ENCODE measurements around the gene OTOGL. TPM values are rescaled to one million over a fixed set of nuclear protein-coding genes. Genes with fewer than 3 reads are reported as not detected.
A peak's percentile ranks its signal among the peaks of the same experiment; 100 is the strongest.

Gene OTOGL
- polyA plus RNA-seq, 1 donor from 2014 or later: 0.33 TPM

DNA sequence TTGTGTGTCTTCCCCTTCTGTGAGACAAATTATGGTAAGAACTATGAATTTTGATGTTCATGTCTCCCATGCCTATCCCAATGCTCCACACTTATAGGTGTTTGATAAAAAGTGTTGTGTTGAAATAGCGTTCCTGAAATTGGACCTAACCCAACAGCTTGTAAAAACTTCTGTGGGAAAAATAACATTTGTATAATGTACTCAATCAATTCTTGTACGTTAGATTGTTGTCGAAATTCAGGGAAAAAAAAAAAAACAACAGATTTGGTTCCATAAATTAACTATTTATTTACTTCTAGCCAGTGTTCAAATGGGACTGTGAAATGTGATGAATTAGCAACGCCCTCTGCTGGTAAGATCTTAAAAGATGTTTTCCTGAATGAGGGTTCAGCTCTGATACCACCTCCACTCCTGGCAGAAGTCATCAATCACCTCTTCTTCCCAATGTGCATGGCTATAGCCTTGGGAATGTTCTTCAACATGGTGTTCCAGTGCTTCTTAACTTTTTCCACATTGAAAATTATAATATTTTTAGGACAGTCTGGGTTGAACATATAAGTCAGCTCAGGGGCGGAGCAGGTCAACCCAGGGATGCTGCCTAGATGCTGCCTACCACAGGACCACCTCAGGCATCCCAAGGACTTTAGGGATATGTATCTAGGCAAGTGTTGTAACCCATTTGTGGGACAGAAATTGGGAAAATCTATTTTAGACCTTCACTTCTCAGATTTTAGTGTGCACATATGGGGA, 170.6 kb downstream of the OTOGL start:
- Histone ChIP-seq H3K27ac (ENCODE audit: low read length) (no peak overlapping the region), H3K9ac (ENCODE audit: low read length) (no peak overlapping the region), H3K36me3 (ENCODE audit: insufficient read depth, low read length) (no peaks in the 10 kb centered on the region), H3K79me2 (replicated peaks; ENCODE audit: insufficient read depth, low read length) (no peaks in the 10 kb centered on the region), H4K20me1 (ENCODE audit: insufficient read depth) (no peaks in the 10 kb centered on the region), H3K27me3 (ENCODE audit: insufficient read depth, low read depth, low read length) (no peaks in the 10 kb centered on the region), H3K9me3 (ENCODE audit: low read length) (no peaks in the 10 kb centered on the region), H3K4me2 (ENCODE audit: low read length) (no peak overlapping the region), H3K9me2 (ENCODE audit: insufficient read depth, low read length) (no peaks in the 10 kb centered on the region), H3K4me3 (ENCODE audit: low read length) (no peak overlapping the region), H3F3A (ENCODE audit: insufficient read depth, low read length, poor library complexity, severe bottlenecking) (no peaks in the 10 kb centered on the region), H2AFZ (ENCODE audit: low read depth, low read length) (no peak overlapping the region)
- TF ChIP-seq TAF1 (IDR thresholded peaks at IDR 0.05; ENCODE audit: low read depth): no peak
- no peak for TF ChIP-seq EZH2 (IDR thresholded peaks at IDR 0.05; ENCODE audit: borderline replicate concordance, insufficient read depth, low read length, poor library complexity, severe bottlenecking)
- TF ChIP-seq, protein P1, sequence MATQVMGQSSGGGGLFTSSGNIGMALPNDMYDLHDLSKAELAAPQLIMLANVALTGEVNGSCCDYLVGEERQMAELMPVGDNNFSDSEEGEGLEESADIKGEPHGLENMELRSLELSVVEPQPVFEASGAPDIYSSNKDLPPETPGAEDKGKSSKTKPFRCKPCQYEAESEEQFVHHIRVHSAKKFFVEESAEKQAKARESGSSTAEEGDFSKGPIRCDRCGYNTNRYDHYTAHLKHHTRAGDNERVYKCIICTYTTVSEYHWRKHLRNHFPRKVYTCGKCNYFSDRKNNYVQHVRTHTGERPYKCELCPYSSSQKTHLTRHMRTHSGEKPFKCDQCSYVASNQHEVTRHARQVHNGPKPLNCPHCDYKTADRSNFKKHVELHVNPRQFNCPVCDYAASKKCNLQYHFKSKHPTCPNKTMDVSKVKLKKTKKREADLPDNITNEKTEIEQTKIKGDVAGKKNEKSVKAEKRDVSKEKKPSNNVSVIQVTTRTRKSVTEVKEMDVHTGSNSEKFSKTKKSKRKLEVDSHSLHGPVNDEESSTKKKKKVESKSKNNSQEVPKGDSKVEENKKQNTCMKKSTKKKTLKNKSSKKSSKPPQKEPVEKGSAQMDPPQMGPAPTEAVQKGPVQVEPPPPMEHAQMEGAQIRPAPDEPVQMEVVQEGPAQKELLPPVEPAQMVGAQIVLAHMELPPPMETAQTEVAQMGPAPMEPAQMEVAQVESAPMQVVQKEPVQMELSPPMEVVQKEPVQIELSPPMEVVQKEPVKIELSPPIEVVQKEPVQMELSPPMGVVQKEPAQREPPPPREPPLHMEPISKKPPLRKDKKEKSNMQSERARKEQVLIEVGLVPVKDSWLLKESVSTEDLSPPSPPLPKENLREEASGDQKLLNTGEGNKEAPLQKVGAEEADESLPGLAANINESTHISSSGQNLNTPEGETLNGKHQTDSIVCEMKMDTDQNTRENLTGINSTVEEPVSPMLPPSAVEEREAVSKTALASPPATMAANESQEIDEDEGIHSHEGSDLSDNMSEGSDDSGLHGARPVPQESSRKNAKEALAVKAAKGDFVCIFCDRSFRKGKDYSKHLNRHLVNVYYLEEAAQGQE (IDR thresholded peaks at IDR 0.05; ENCODE audit: borderline replicate concordance): no peak
- TF ChIP-seq POLR2AphosphoS5 (IDR thresholded peaks at IDR 0.05): no peak
- TF ChIP-seq, protein P2, sequence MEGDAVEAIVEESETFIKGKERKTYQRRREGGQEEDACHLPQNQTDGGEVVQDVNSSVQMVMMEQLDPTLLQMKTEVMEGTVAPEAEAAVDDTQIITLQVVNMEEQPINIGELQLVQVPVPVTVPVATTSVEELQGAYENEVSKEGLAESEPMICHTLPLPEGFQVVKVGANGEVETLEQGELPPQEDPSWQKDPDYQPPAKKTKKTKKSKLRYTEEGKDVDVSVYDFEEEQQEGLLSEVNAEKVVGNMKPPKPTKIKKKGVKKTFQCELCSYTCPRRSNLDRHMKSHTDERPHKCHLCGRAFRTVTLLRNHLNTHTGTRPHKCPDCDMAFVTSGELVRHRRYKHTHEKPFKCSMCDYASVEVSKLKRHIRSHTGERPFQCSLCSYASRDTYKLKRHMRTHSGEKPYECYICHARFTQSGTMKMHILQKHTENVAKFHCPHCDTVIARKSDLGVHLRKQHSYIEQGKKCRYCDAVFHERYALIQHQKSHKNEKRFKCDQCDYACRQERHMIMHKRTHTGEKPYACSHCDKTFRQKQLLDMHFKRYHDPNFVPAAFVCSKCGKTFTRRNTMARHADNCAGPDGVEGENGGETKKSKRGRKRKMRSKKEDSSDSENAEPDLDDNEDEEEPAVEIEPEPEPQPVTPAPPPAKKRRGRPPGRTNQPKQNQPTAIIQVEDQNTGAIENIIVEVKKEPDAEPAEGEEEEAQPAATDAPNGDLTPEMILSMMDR (IDR thresholded peaks at IDR 0.05; ENCODE audit: poor library complexity, severe bottlenecking): peak; percentile 74
- TF ChIP-seq SMC3 (conservative IDR thresholded peaks at IDR 0.05; ENCODE audit: poor library complexity): peak; percentile 73
- TF ChIP-seq EP300 (conservative IDR thresholded peaks at IDR 0.05; ENCODE audit: poor library complexity, severe bottlenecking): no peak
- peak; percentile 73 for TF ChIP-seq RAD21 (conservative IDR thresholded peaks at IDR 0.05)
- TF ChIP-seq MXI1 (conservative IDR thresholded peaks at IDR 0.05; ENCODE audit: poor library complexity, severe bottlenecking): no peak

DNA sequence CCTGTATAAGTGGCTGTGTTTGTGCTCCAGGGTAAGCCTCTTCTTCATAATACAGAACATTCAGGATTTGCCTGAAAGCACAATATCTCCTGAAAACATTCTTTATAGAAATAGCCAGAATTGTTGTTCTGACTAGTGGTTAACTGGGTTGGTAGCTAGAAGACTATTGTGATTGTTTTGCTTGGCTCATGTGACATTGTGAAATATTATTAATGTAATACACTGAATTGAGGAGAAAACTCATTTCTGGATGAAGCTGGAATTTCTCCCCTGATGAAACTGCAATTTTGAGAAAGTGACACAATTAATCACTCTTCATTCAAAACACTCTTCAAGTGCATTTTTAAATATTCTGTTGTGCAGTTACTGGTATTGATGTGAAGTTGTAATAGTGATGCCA, 172.4 kb downstream of the OTOGL start:
- no peaks in the 10 kb centered on the region for H3F3A ChIP-seq (ENCODE audit: insufficient read depth, low read length, poor library complexity, severe bottlenecking)
- no peak for TF ChIP-seq EZH2 (IDR thresholded peaks at IDR 0.05; ENCODE audit: borderline replicate concordance, insufficient read depth, low read length, poor library complexity, severe bottlenecking)
- no peak for TF ChIP-seq SMC3 (conservative IDR thresholded peaks at IDR 0.05; ENCODE audit: poor library complexity)
- no peak for TF ChIP-seq EP300 (conservative IDR thresholded peaks at IDR 0.05; ENCODE audit: poor library complexity, severe bottlenecking)
- TF ChIP-seq, protein P1 (IDR thresholded peaks at IDR 0.05; ENCODE audit: borderline replicate concordance): no peak
- TF ChIP-seq, protein P2 (IDR thresholded peaks at IDR 0.05; ENCODE audit: poor library complexity, severe bottlenecking): no peak
- no peak for TF ChIP-seq RAD21 (conservative IDR thresholded peaks at IDR 0.05)
- H3K36me3 ChIP-seq (ENCODE audit: insufficient read depth, low read length): no peaks in the 10 kb centered on the region
- H3K9ac ChIP-seq (ENCODE audit: low read length): no peak overlapping the region
- H3K4me3 ChIP-seq (ENCODE audit: low read length): no peak overlapping the region
- no peaks in the 10 kb centered on the region for H4K20me1 ChIP-seq (ENCODE audit: insufficient read depth)
- H3K4me2 ChIP-seq (ENCODE audit: low read length): no peak overlapping the region
- no peaks in the 10 kb centered on the region for H3K9me3 ChIP-seq (ENCODE audit: low read length)
- no peaks in the 10 kb centered on the region for H3K79me2 ChIP-seq (replicated peaks; ENCODE audit: insufficient read depth, low read length)
- H3K27ac ChIP-seq (ENCODE audit: low read length): no peak overlapping the region
- H3K27me3 ChIP-seq (ENCODE audit: insufficient read depth, low read depth, low read length): no peaks in the 10 kb centered on the region
- H3K9me2 ChIP-seq (ENCODE audit: insufficient read depth, low read length): no peaks in the 10 kb centered on the region
- H2AFZ ChIP-seq (ENCODE audit: low read depth, low read length): no peak overlapping the region

All from neural cell (in vitro differentiated cells).